DOHH2 (cell line): ENCODE data around the gene SPON2.

Experiments
- H3F3A ChIP-seq: fragments of 200-600 bp; sonication (generic), shearing (Covaris generic); 2 replicates; pipeline ENCODE4 v1.6.0; 2016; ENCODE audit warnings: antibody characterized with exemption, mild to moderate bottlenecking; ENCODE audit not compliant: control insufficient read depth, insufficient read depth
- H3K27ac ChIP-seq: fragments of 200-600 bp; sonication (generic); 2 replicates; pipeline ENCODE4 v1.5.1; 2014; ENCODE audit warnings: low read depth, mild to moderate bottlenecking, low read length, moderate library complexity
- H3K27me3 ChIP-seq: fragments of 200-600 bp; sonication (generic); 2 replicates; pipeline ENCODE4 v1.6.1; 2014; ENCODE audit warnings: mild to moderate bottlenecking, low read length, mixed read lengths; ENCODE audit not compliant: control insufficient read depth
- H3K36me3 ChIP-seq: fragments of 200-600 bp; sonication (generic); 2 replicates; pipeline ENCODE4 v1.6.1; 2014; ENCODE audit warnings: mild to moderate bottlenecking, low read length, moderate library complexity, mixed read lengths; ENCODE audit not compliant: control insufficient read depth
- H3K4me1 ChIP-seq: fragments of 200-600 bp; sonication (generic); 2 replicates; pipeline ENCODE4 v1.6.1; 2014; ENCODE audit warnings: mild to moderate bottlenecking, low read length, mixed read lengths; ENCODE audit not compliant: control insufficient read depth
- H3K4me2 ChIP-seq: fragments of 200-600 bp; sonication (generic); 2 replicates; pipeline ENCODE4 v1.6.0; 2014; ENCODE audit warnings: mild to moderate bottlenecking, low read length, moderate library complexity
- H3K4me3 ChIP-seq: fragments of 200-600 bp; sonication (generic); 2 replicates; pipeline ENCODE4 v1.5.1; 2014; ENCODE audit warnings: mild to moderate bottlenecking, low read length, mixed read lengths
- H3K79me2 ChIP-seq: fragments of 200-600 bp; sonication (generic); 2 replicates; pipeline ENCODE4 v1.6.1; 2014; ENCODE audit warnings: mild to moderate bottlenecking, low read length, mixed read lengths; ENCODE audit not compliant: control insufficient read depth
- H3K9me2 ChIP-seq: fragments of 200-600 bp; sonication (generic); replicated peaks from 2 replicates; pipeline ENCODE4 v1.6.1; 2014; ENCODE audit warnings: mild to moderate bottlenecking, low read length, mixed read lengths; ENCODE audit not compliant: control insufficient read depth
- H3K9me3 ChIP-seq: fragments of 200-600 bp; sonication (generic); 2 replicates; pipeline ENCODE4 v1.6.1; 2014; ENCODE audit warnings: antibody characterized with exemption, low read length, mixed read lengths; ENCODE audit not compliant: control insufficient read depth, insufficient read depth
- H4K20me1 ChIP-seq: fragments of 200-600 bp; sonication (generic); 2 replicates; pipeline ENCODE4 v1.6.0; 2014; ENCODE audit warnings: low read depth, mild to moderate bottlenecking, antibody characterized with exemption, low read length, moderate library complexity; ENCODE audit not compliant: control insufficient read depth, insufficient read depth
- CTCF ChIP-seq: fragments of 200-600 bp; sonication (generic); IDR thresholded peaks from one replicate; pipeline ENCODE4 v1.5.1; 2014; ENCODE audit warnings: antibody characterized with exemption, mild to moderate bottlenecking, low read depth, low read length; ENCODE audit not compliant: poor library complexity, severe bottlenecking
- EZH2phosphoT487 ChIP-seq: fragments of 200-600 bp; sonication (generic); IDR thresholded peaks from 2 replicates; pipeline ENCODE4 v1.6.1; 2017; ENCODE audit warnings: borderline replicate concordance, mild to moderate bottlenecking, antibody characterized with exemption, low read length, moderate library complexity, mixed read lengths

SPON2 gene

DNA sequence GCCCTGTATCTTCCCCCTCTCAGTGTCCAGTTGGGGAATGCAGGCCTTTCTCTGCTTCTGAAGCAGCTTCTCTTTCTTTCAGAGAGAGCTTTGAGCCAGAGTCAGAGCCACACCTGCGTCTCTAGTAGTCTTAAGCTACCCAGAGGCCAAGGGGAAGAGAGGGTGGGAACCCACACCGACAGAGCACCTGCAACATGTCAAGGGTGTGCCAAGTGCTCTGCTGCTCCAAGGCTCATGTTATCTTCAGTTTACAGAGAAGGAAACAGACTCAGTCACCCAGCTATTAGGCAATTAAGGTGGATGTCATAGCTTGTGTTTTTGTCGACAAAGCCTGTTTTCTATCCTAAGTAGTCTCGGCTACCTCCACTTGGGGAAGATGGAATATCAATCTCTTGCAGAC is 36.3 kb downstream of the SPON2 start:
- no peaks in the 10 kb centered on the region for H3K79me2 ChIP-seq
- no peak overlapping the region for H3K27ac ChIP-seq
- H3K4me1 ChIP-seq, result peaks cover 15% of the 10 kb centered on the region
- H3K27me3 ChIP-seq, result no peaks in the 10 kb centered on the region
- H3K9me2 ChIP-seq, result no peaks in the 10 kb centered on the region
- H3K36me3 ChIP-seq, result no peaks in the 10 kb centered on the region
- no peaks in the 10 kb centered on the region for H3F3A ChIP-seq
- H3K9me3 ChIP-seq, result no peaks in the 10 kb centered on the region
- no peak overlapping the region for H3K4me3 ChIP-seq
- no peaks in the 10 kb centered on the region for H4K20me1 ChIP-seq
- TF ChIP-seq CTCF (no peak), EZH2phosphoT487 (no peak)
- H3K4me2 ChIP-seq, result no peak overlapping the region

GRCh38 chr4:1133033-1133432 is 39.4 kb downstream of the SPON2 start:
- H3K4me1 ChIP-seq, result peaks cover 13% of the 10 kb centered on the region
- peaks cover 10% of the 10 kb centered on the region for H3K27me3 ChIP-seq
- TF ChIP-seq CTCF (no peak), EZH2phosphoT487 (no peak)
- no peaks in the 10 kb centered on the region for H3K9me3 ChIP-seq
- no peak overlapping the region for H3K27ac ChIP-seq
- H3K4me3 ChIP-seq, result no peak overlapping the region
- no peaks in the 10 kb centered on the region for H4K20me1 ChIP-seq
- H3F3A ChIP-seq, result no peaks in the 10 kb centered on the region
- H3K9me2 ChIP-seq, result no peaks in the 10 kb centered on the region
- H3K79me2 ChIP-seq, result no peaks in the 10 kb centered on the region
- H3K36me3 ChIP-seq, result no peaks in the 10 kb centered on the region
- H3K4me2 ChIP-seq, result no peak overlapping the region

DNA sequence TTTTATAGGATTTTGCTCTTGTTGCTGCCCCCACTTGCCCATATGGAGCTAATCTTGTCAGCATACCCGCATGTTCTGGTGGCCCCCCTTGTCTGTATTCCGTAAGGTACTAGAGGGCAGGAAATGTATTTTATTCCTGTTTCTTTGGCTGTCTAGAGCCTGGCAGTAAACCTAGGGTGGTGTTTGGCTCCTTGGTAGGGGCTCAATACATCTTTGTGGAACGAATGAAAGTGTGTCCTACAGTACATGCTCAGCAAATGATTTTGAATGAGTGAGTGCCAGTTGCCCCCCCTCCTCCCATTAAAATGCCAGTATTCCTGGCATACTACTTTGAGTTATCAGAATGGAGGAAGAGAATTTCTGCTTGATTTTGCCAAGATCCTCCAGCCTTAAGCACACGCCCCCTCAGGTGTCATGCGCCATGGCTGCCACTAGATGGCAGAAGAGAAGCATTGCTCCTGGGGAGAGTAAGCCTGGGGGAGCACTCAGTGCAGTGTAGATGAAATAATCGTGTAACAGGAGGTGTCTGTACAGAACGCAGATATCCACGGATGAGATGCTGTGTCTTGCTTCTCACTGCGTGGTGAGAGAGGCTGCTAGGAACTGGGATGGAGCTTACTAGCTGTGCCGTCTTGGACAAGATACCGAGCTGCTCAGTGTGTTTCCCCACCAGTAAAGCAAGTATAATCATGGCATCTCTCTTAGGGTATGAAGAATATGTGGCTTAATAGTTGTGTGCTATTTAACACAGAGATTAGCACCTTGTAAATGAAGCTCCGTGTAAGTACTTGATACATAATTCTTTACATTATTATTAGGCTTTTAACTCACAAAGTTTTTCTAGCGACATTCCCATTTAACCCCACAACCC is 41.8 kb downstream of the SPON2 start:
- Histone ChIP-seq H3K4me3 (no peak overlapping the region), H4K20me1 (no peaks in the 10 kb centered on the region), H3K27me3 (peaks cover 17% of the 10 kb centered on the region), H3K27ac (no peak overlapping the region), H3K9me3 (no peaks in the 10 kb centered on the region), H3K79me2 (no peaks in the 10 kb centered on the region), H3K4me1 (peaks cover 13% of the 10 kb centered on the region), H3F3A (no peaks in the 10 kb centered on the region), H3K36me3 (no peaks in the 10 kb centered on the region), H3K4me2 (no peak overlapping the region), H3K9me2 (no peaks in the 10 kb centered on the region)
- peak; percentile 99 for TF ChIP-seq CTCF
- no peak for TF ChIP-seq EZH2phosphoT487
